Activated CD8-positive, alpha-beta T cell treated with anti-CD3 and anti-CD28 coated beads for 36 hours (primary cell): ENCODE results near the gene RNF19B. TPM values are rescaled to one million over a fixed set of nuclear protein-coding genes. Genes with fewer than 3 reads are reported as not detected.

Experiments
- ATAC-seq: fragments of 200-7000 bp; cut with Tn5 transposase; one replicate; pipeline ENCODE4 v1.10.0; 2021; ENCODE audit warnings: mild to moderate bottlenecking, moderate library complexity
- CTCF ChIA-PET: fragments of 350-600 bp; sonication (Branson Sonifier 250); formaldehyde crosslinking; loops from one replicate; lab custom pipeline; 2021; ENCODE audit warnings: antibody characterized with exemption; lab: Charles Lee
- POLR2A ChIA-PET: fragments of 350-600 bp; sonication (Branson Sonifier 250); formaldehyde crosslinking; loops from one replicate; lab custom pipeline; 2021; ENCODE audit warnings: antibody characterized with exemption; lab: Charles Lee
- DNase-seq: peaks from one replicate; pipeline ENCODE4 v3.0.0-alpha.2; 2020
- H3K27ac Mint-ChIP-seq: one replicate; pipeline ENCODE4 v1.8.0; 2021; ENCODE audit warnings: mild to moderate bottlenecking, mixed read lengths
- H3K27me3 Mint-ChIP-seq: one replicate; pipeline ENCODE4 v1.8.0; 2021; ENCODE audit warnings: mixed read lengths
- H3K36me3 Mint-ChIP-seq: one replicate; pipeline ENCODE4 v1.8.0; 2021; ENCODE audit warnings: low read depth, mixed read lengths
- H3K4me1 Mint-ChIP-seq: one replicate; pipeline ENCODE4 v1.8.0; 2021; ENCODE audit warnings: low read depth, mixed read lengths
- H3K4me3 Mint-ChIP-seq: one replicate; pipeline ENCODE4 v1.8.0; 2021; ENCODE audit warnings: mild to moderate bottlenecking, moderate library complexity, mixed read lengths
- H3K9me3 Mint-ChIP-seq: one replicate; pipeline ENCODE4 v1.8.0; 2021; ENCODE audit warnings: mixed read lengths
- intact Hi-C: fragments of 100-400 bp; cut with micrococcal nuclease; formaldehyde crosslinking; loops from one replicate; pipeline ENCODE4 v1.10.0; 2022
- total RNA-seq, 2 experiments: library from RNA; stranded (reverse); gene quantifications; one replicate each; pipeline ENCODE4 v1.2.3, GENCODE V29; 2021
- TF ChIP-seq, protein P1 (sequence below): fragments of 200-600 bp; IDR thresholded peaks from one replicate; pipeline ENCODE4 v1.8.0; 2022; ENCODE audit warnings: antibody characterized with exemption, mild to moderate bottlenecking

Gene RNF19B
- total RNA-seq, 2 experiments from 2014 or later, result 10.6 to 10.9 TPM

DNA sequence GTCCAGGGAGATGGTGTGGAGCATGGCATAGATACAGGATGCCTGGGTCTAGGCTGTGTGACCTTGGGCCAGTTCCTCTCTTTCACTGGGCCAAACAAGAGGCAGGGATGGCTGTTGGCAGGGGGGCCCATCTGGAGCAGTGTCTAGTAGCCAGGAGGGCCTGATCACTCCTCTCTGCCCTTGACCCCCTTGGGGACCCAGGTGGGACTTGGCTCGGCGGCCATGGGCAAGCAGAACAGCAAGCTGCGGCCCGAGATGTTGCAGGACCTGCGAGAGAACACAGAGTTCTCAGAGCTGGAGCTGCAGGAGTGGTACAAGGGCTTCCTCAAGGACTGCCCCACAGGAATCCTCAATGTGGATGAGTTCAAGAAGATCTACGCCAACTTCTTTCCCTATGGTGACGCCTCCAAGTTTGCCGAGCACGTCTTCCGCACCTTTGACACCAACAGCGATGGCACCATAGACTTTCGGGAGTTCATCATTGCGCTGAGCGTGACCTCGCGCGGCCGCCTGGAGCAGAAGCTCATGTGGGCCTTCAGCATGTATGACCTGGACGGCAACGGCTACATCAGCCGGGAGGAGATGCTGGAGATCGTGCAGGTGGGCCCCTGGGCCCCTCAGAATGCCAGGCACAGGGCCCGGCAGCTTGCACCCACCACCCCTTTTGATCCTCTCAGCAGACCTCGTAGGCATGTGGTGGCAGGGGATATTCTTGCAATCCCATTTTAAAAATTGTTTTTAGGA lies 75.8 kb downstream of the RNF19B start:
- ChIA-PET CTCF (interaction anchor here (5.0 kb wide), 1 partner anchor 13 kb away, joined by 31 read pairs; no protein-coding TSS in a partner anchor), POLR2A (no interaction called here)
- intact Hi-C loops, result no loop called here
- Mint-ChIP-seq H3K27ac (no peak overlapping the region), H3K36me3 (no peaks in the 10 kb centered on the region), H3K9me3 (no peaks in the 10 kb centered on the region), H3K4me1 (peaks cover 5% of the 10 kb centered on the region), H3K4me3 (no peak overlapping the region), H3K27me3 (peaks cover 61% of the 10 kb centered on the region)
- ATAC-seq (no peak), DNase-seq (no peak)
- TF ChIP-seq, protein P1, sequence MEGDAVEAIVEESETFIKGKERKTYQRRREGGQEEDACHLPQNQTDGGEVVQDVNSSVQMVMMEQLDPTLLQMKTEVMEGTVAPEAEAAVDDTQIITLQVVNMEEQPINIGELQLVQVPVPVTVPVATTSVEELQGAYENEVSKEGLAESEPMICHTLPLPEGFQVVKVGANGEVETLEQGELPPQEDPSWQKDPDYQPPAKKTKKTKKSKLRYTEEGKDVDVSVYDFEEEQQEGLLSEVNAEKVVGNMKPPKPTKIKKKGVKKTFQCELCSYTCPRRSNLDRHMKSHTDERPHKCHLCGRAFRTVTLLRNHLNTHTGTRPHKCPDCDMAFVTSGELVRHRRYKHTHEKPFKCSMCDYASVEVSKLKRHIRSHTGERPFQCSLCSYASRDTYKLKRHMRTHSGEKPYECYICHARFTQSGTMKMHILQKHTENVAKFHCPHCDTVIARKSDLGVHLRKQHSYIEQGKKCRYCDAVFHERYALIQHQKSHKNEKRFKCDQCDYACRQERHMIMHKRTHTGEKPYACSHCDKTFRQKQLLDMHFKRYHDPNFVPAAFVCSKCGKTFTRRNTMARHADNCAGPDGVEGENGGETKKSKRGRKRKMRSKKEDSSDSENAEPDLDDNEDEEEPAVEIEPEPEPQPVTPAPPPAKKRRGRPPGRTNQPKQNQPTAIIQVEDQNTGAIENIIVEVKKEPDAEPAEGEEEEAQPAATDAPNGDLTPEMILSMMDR, result no peak

DNA sequence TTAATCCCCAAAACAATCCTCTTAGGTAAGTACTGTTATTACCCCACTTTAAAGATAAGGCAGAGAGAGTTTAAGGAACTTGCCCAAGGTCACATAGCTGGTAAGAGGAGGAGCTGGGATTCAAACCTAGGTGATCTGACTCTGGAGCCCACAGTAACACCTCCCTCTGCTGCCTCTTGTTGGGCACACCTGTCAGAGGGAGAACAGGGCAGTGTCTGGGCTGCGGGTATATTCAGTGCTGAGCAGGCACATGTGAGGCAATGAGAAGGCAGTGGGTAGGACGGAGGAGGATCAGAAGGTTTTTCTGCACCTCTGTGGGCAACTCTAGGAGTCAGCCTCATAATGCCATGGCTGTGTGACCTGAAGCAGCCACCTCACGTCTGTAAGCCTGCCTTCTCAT lies 76.5 kb downstream of the RNF19B start:
- ATAC-seq (no peak), DNase-seq (no peak)
- ChIA-PET POLR2A (no interaction called here), CTCF (interaction anchor here (0.9 kb wide), 1 partner anchor 20 kb away, joined by 3 read pairs; no protein-coding TSS in a partner anchor)
- peaks cover 5% of the 10 kb centered on the region for H3K4me1 Mint-ChIP-seq
- no peak overlapping the region for H3K4me3 Mint-ChIP-seq
- H3K27ac Mint-ChIP-seq, result no peak overlapping the region
- intact Hi-C loops, result no loop called here
- TF ChIP-seq, protein P1, result no peak
- H3K27me3 Mint-ChIP-seq, result peaks cover 65% of the 10 kb centered on the region
- no peaks in the 10 kb centered on the region for H3K9me3 Mint-ChIP-seq
- H3K36me3 Mint-ChIP-seq, result no peaks in the 10 kb centered on the region

DNA sequence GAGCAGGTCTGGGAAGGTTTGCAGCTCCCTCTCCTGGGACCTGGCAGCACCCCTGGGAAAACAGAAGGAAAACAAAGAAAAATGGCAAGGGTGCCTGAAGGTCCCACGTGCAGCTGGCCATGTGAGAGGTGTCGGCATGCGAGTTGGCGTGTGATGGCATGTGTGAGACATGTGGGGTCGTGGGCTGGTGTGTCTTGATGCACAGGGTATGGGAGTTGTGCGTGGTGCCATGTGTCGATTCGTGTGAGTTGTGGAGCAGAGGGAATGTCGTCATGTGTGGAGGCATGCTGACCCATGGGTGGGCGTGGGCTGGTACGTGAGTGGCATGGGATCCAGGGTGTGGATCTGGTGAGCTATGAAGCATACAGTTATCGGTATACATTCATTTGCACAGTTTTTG lies 77.0 kb downstream of the RNF19B start:
- intact Hi-C loops, result no loop called here
- H3K9me3 Mint-ChIP-seq, result no peaks in the 10 kb centered on the region
- no peaks in the 10 kb centered on the region for H3K36me3 Mint-ChIP-seq
- ATAC-seq, result no peak
- no peak for DNase-seq
- H3K27me3 Mint-ChIP-seq, result peaks cover 63% of the 10 kb centered on the region
- ChIA-PET POLR2A (interaction anchor here (0.6 kb wide), 1 partner anchor 16 kb away, joined by 3 read pairs; no protein-coding TSS in a partner anchor), CTCF (interaction anchor here (0.9 kb wide), 1 partner anchor 21 kb away, joined by 3 read pairs; no protein-coding TSS in a partner anchor)
- no peak overlapping the region for H3K27ac Mint-ChIP-seq
- peaks cover 5% of the 10 kb centered on the region for H3K4me1 Mint-ChIP-seq
- TF ChIP-seq, protein P1, result no peak
- no peak overlapping the region for H3K4me3 Mint-ChIP-seq

DNA sequence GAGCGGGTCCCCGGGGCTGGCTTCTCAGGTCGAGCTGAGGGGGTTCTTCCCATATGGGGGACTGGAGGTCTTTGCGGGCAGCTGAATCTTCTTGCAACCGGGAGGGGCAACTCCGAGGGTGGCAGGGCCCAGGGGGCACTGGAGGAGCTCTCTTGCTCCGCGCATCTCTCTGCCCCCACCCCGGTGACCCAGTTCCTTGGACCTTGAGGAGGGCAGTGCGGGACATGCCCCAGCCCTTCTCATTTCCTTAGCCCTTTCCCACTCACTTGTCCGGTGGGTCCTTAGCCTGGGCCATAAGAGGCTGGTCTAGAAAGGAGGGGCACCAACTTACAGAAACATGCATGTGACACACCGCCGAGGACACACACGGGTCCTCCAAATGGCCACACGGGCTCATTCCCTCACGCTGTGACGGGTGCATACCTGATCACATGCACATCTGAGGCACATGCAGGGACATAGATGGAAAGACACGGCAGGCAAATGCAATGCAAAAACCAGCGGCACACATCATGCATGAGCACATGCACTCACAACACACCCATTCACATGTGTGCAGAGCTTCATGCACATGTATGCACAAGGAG lies 77.7 kb downstream of the RNF19B start:
- TF ChIP-seq, protein P1, result no peak
- Mint-ChIP-seq H3K36me3 (no peaks in the 10 kb centered on the region), H3K4me3 (no peak overlapping the region), H3K4me1 (no peaks in the 10 kb centered on the region), H3K27me3 (peaks cover 56% of the 10 kb centered on the region), H3K27ac (no peak overlapping the region), H3K9me3 (no peaks in the 10 kb centered on the region)
- CTCF ChIA-PET, result interaction anchor here (0.5 to 2.9 kb wide), 8 partner anchors 11 to 199 kb away, joined by 3 to 14 read pairs (median 4); no protein-coding TSS in a partner anchor
- POLR2A ChIA-PET, result interaction anchor here (0.6 kb wide), 1 partner anchor 15 kb away, joined by 3 read pairs; no protein-coding TSS in a partner anchor
- ATAC-seq (no peak), DNase-seq (no peak)
- intact Hi-C loops, result no loop called here

Other genes with a start within 250 kb of the RNF19B start
- gene YARS1, start 147.5 kb downstream of the RNF19B start, total RNA-seq, result 100 to 1,000 TPM; 231 to 238 TPM
- gene S100PBP, start 147.2 kb downstream of the RNF19B start, total RNA-seq, result 10 to 100 TPM; 25.7 to 27.3 TPM
- not detected for gene FNDC5, start 93.9 kb downstream of the RNF19B start, total RNA-seq
- gene HPCA, start 78.3 kb downstream of the RNF19B start, total RNA-seq, result under 1 TPM; 0.49 to 0.61 TPM
- gene TMEM54, start 63.4 kb downstream of the RNF19B start, total RNA-seq, result 1 to 10 TPM; 1.3 to 1.9 TPM
- 100 to 1,000 TPM; 404 TPM for gene AK2, start 72.1 kb upstream of the RNF19B start, total RNA-seq
- 1 to 10 TPM; 2.5 TPM for gene AZIN2, start 116.3 kb upstream of the RNF19B start, total RNA-seq
- gene TRIM62, start 217.2 kb upstream of the RNF19B start, total RNA-seq, result 1 to 10 TPM; 3.8 to 5.2 TPM